GM18858 (cell line): Measurements from ENCODE around the gene CYSTM1.
A peak's percentile ranks its signal among the peaks of the same experiment; 100 is the strongest.

Source experiments
- ATAC-seq: cut with Tn5 transposase; IDR thresholded peaks from one replicate; pipeline ENCODE4 v1.9.1; 2021; ENCODE audit not compliant: unreplicated experiment

CYSTM1 gene

DNA sequence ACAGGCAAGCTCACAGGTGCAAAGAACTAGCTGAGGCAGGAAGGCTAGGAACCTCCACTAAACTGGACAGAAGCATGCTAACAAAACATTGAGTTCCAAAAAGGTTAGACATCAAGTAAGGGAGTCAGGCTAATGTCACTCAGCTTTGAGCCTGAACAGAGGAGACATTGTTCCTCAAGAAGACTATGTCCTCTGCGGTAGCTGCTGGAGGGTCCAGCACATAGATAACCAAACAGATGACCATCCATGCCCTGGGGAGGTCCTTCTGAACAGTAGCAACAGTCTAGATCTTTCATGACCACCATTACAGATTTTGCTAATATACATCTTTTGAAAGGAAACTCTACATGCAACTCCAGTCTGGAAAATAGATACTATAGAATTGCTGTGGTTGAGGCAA is 57.7 kb downstream of the CYSTM1 start:
- ATAC-seq, result no peak

DNA sequence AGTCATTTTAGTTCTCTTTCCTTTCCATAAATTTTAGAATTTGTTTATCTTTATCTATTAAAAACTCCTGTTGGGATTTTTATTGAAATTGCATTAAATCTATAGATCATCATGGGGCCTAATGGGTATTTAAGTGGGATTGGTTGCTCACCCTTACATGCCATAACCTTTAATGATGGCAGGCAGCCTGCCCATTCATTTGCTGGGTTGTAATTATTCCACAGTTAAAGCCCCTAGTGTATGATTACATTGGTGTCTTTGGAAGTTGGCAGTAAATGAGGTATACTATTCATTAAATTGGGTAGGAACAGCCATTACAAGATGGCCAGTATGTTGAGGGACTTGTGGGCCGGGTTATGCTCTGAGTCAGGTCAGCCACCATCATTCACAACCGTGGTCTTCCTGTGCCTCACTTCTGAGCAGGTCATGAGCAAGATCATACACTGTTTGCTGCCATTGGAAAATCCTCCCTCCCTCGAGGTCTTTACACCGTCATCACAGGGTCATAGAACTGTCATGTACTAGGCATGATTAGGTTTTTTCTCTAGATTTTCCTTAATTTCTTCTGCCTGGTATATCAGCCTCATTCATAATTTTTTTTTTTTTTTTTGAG is 59.5 kb downstream of the CYSTM1 start:
- no peak for ATAC-seq

DNA sequence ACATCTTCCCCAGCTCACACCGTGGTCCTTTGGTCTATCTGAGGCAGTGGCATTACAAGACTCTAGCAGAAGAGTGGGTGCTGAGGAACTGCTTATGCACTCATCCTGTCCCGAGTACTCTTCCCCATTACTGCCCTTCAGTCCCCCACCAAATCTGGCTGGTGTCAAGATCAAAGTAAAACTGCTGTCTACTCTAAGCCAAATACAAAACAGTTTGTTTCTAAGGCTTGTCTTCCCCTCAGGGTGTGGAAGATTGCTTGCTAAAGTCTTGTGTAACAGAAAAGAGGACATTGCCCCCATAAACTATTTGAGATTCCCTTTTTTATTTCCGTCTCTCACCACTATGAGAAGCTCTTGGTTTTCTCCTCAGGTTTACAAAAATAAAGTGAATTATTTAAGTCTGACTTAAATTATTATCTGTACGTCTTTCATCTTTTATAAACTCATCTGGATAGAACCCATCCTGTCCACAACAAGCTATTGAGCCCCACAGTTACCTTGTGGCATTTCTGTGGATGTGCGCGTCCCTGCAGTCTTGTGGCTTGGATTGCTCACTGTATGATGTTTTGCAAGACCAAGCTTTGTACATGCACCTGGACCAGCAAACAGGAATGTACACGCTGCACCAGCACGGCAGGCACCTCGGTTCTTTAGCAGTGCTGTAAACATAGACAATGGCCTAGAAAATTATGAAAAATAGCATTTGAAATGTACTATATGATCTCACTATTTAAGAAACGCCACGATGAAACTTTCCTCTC is 61.0 kb downstream of the CYSTM1 start:
- no peak for ATAC-seq

- no peak for ATAC-seq
Observed at GRCh38 chr5:140236891-140237598, 62.1 kb downstream of the CYSTM1 start.

GRCh38 chr5:140238756-140239155 is 63.8 kb downstream of the CYSTM1 start:
- no peak for ATAC-seq

- ATAC-seq, result no peak
Observed at GRCh38 chr5:140239461-140239860, 64.5 kb downstream of the CYSTM1 start.

- ATAC-seq, result no peak
Observed at GRCh38 chr5:140239939-140240700, 65.1 kb downstream of the CYSTM1 start.

DNA sequence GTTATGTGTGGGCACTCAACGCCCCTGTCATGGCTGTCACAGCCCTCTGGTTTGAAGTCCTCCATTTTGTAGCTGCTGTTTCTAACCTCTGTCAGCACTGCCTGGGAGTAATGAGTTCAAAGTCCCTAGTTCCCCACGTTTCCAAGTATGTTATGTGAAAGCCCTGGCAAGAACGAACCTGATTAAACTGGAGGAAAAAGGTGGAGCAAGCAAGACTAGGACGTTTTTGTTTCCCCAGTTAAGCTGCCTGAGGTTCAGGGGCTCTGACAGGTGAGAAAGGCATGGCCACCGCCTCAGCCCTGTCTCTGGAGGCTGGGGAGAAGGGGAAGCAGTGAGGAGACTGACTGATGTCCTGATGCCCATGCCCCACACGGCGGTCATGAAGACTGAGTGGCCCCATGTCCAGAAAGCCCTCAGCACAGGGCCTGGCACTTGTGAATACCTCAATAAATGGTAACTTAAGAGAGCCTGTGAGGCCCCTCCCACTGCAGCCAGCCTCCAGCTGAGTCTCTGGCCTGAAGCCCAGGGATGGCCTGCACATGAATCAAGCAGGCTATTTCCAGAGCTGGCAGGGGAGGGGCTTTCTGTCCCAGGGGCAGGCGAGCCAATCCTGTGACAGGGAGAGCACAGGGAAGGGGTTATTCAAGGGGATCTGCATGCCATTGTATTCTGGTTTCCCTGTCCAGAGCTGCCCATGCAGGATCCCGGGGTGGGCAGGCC is 66.2 kb downstream of the CYSTM1 start:
- no peak for ATAC-seq

DNA sequence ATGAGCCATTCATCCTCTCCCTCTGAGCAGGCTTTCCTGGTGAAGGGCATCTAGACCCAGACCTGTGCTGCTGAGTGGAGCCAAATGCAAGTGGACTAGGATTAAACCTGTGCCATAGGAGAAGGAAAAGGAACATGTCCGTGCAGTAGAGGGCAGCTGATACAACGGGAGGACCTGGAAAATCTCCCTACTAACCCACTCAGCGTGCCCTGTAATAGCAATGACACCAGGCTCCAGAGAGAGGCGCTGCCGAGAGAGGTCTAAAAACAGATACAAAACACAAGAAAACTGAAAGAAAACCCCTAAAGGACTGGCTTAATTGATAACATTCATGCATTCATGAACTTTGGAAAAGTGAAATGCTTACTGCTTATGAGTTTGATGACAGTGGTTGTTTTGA is 67.1 kb downstream of the CYSTM1 start:
- no peak for ATAC-seq

DNA sequence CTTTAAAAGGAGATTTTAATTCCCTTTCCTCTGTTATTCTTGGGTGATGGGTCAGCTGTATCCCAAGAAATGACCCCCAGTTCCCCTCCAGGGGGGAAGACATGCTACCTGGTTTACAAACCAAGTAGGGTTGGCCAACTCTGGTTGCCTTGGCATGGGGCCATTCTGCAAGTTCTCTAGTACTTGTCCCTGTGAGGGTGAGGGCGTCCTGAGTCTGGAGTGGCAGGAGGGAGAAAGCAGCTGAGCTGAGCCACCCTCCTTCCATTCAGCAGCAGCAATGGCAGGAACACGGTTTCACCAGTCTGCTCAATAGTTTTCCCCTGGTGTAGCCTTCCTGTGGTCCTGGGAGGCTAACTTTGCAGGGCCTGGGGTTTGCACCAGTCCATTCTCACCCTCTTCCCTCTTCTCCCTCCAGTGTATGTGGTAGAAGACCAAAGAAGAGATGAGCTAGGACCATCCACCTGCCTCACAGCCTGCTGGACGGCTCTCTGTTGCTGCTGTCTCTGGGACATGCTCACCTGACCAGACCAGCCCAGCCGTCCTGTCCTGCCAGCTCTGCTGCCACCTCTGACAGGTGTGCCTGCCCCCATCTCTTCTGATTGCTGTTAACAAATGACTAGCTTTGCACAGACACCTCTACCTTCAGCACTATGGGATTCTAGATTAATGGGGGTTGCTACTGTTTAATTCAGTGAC is 68.0 kb downstream of the CYSTM1 start:
- no peak for ATAC-seq

DNA sequence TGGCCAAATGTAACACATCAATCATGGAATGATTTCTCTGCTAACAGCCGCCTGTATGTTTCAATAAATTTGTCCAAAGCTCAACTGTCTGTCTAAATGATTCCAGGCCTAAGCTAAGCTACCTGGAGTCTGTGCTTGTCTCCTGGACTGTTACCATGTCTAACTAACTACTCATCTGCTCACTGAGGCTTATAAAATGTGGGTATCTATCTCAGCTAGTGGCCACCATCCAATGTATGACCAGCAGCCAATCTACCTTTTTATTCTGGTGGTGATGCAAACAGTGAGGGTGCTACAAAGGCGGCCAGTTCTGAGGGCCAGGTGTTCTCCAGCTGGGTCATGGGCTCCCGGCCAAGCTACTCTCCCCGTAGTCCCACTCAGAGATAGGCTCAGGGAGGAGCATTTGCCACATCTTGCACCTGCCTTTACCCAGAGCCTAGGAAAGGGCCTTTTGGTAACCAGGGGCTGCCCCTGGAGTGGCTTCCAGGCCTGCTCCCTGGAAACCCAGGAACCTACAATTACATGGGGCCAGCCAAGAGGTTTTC is 68.8 kb downstream of the CYSTM1 start:
- ATAC-seq, result no peak

- no peak for ATAC-seq
Observed at GRCh38 chr5:140244525-140245025, 69.6 kb downstream of the CYSTM1 start.

- ATAC-seq, result no peak
Observed at GRCh38 chr5:140245341-140245740, 70.4 kb downstream of the CYSTM1 start.

- ATAC-seq, result no peak
Observed at GRCh38 chr5:140245926-140246325, 70.9 kb downstream of the CYSTM1 start.

- no peak for ATAC-seq
Observed at GRCh38 chr5:140246378-140247122, 71.6 kb downstream of the CYSTM1 start.

GRCh38 chr5:140248414-140248813 is 73.4 kb downstream of the CYSTM1 start:
- ATAC-seq, result no peak

DNA sequence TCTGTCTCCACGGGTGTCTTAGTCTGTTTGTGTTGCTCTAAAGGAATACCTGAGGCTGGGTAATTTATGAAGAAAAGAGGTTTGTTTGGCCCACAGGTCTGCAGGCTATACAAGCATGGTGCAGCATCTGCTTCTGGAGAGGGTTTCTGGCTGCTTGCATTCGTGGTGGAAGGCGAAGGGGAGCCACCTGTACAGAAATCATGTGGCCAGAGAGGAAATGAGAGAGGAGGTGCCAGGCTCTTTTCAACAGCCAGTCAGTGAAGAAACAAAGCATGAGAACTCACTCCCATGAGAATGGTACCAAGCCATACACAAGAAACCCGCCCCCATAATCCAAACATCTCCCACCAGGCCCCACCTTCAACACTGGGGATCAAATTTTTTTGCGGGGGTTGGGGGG is 74.5 kb downstream of the CYSTM1 start:
- ATAC-seq, result no peak

GRCh38 chr5:140250386-140250785 is 75.4 kb downstream of the CYSTM1 start:
- no peak for ATAC-seq

GRCh38 chr5:140251527-140251973 is 76.6 kb downstream of the CYSTM1 start:
- peak; percentile 66 for ATAC-seq
